ENCODE measurements around the gene SAMD4B.

DNA sequence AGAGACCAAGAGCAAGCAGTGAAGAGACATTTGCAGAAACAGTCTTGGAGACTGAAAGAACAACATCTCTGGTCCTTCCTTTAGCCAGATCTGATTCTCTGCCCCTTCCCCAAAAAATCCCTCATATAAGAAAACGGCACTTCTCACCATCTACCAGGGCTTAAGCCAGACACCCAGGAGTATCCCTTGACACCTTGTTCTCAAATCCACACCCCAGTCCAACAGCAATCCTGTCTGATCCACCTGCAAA is 68.5 kb downstream of the SAMD4B start:
- TF ChIP-seq CTCF (conservative IDR thresholded peaks at IDR 0.05 in 1 of 2, IDR thresholded peaks at IDR 0.05 in 1 of 2; ENCODE audit: low read depth in 1 of 2, low read length in 2 of 2) = no peak
- no peak for TF ChIP-seq EZH2 (IDR thresholded peaks at IDR 0.05; ENCODE audit: low read length, missing control alignments)

Data from fibroblast of lung (primary cell).